Measurements from ENCODE around the gene NDEL1. TPM values are rescaled to one million over a fixed set of nuclear protein-coding genes. Genes with fewer than 3 reads are reported as not detected.

Gene NDEL1
- total RNA-seq, 5 donors from 2014 or later (not counting 1 experiment from before 2014, with no cell fraction given) = 83.4 to 241 (median 99.0) TPM

GRCh38 chr17:8436844-8437171 is 1.1 kb downstream of the NDEL1 start:
- Mint-ChIP-seq H3K4me3 (peak overlapping the region; percentile 93 to 98 (median 96)), H3K27ac (peak overlapping the region; percentile 94 to 98), H3K4me1 (peaks cover 54 to 57% (median 54%) of the 10 kb centered on the region in 3 donors), H3K36me3 (no peaks in the 10 kb centered on the region), H3K27me3 (no peaks in the 10 kb centered on the region), H3K9me3 (no peaks in the 10 kb centered on the region)
- Histone ChIP-seq H3K4me1 (ENCODE audit: control insufficient read depth in 1 of 2, extremely low read depth in 1 of 2, insufficient read depth in 2 of 2, low read length in 2 of 2) (peaks cover 18 to 29% of the 10 kb centered on the region in 2 experiments), H3K27me3 (replicated peaks in 1 of 2; ENCODE audit: control insufficient read depth in 2 of 2, extremely low read depth in 1 of 2, insufficient read depth in 2 of 2, low read length in 1 of 2) (no peaks in the 10 kb centered on the region), H3K27ac (ENCODE audit: low read length) (peak overlapping the region; percentile 94), H3K9me3 (no peaks in the 10 kb centered on the region), H3K36me3 (ENCODE audit: control insufficient read depth in 2 of 2, extremely low read depth in 1 of 2, insufficient read depth in 1 of 2, low read length in 1 of 2) (peaks cover 0 to 15% of the 10 kb centered on the region in 2 donors), H3K4me3 (ENCODE audit: control insufficient read depth in 1 of 2, extremely low read depth in 1 of 2, low read length in 1 of 2) (peak overlapping the region; percentile 78 to 98)
- ChIA-PET POLR2A (interaction anchor here (1.0 to 2.5 kb wide), 3 partner anchors 10 to 16 kb away, joined by 3 to 12 read pairs (median 4); no protein-coding TSS in a partner anchor), CTCF (interaction anchor here in 1 of 2 donors (0.7 to 1.4 kb wide), 6 partner anchors 27 to 1401 kb away, joined by 3 to 14 read pairs (median 3); partner anchors contain the start of genes SLC16A13 and WRAP53)
- DNase-seq = no peak
- no peak for ATAC-seq (replicated peaks in 1 of 4)
- no CpG with 5 or more reads among the region's 5 CpGs for WGBS (ENCODE audit: insufficient coverage)

GRCh38 chr17:8438441-8438840 is 2.8 kb downstream of the NDEL1 start:
- peak in 2 of 35 experiments; percentile 15 to 22 for DNase-seq
- peaks cover 22 to 37% of the 10 kb centered on the region in 2 experiments for H3K4me1 ChIP-seq (ENCODE audit: control insufficient read depth in 1 of 2, extremely low read depth in 1 of 2, insufficient read depth in 2 of 2, low read length in 2 of 2)
- peaks cover 0 to 15% of the 10 kb centered on the region in 2 donors for H3K36me3 ChIP-seq (ENCODE audit: control insufficient read depth in 2 of 2, extremely low read depth in 1 of 2, insufficient read depth in 1 of 2, low read length in 1 of 2)
- no peaks in the 10 kb centered on the region for H3K9me3 ChIP-seq
- peaks cover 67 to 69% (median 67%) of the 10 kb centered on the region in 3 donors for H3K4me1 Mint-ChIP-seq
- peaks cover 5% of the 10 kb centered on the region for H3K36me3 Mint-ChIP-seq
- no peaks in the 10 kb centered on the region for H3K27me3 Mint-ChIP-seq
- ATAC-seq (replicated peaks in 1 of 4) = no peak
- H3K9me3 Mint-ChIP-seq = no peaks in the 10 kb centered on the region
- no CpG with 5 or more reads among the region's 5 CpGs for WGBS (ENCODE audit: insufficient coverage)
- POLR2A ChIA-PET = interaction anchor here (0.6 to 2.5 kb wide), 4 partner anchors 8 to 191 kb away, joined by 4 to 12 read pairs (median 6); partner anchors contain the start of gene CTC1 (in 1 of the 2)
- no peak overlapping the region for H3K4me3 ChIP-seq (ENCODE audit: control insufficient read depth in 1 of 2, extremely low read depth in 1 of 2, low read length in 1 of 2)
- H3K27ac Mint-ChIP-seq = peak overlapping the region in 1 of 2 donors; percentile 74
- no peaks in the 10 kb centered on the region for H3K27me3 ChIP-seq (replicated peaks in 1 of 2; ENCODE audit: control insufficient read depth in 2 of 2, extremely low read depth in 1 of 2, insufficient read depth in 2 of 2, low read length in 1 of 2)
- peak overlapping the region in 2 of 3 donors; percentile 96 to 98 for H3K4me3 Mint-ChIP-seq
- CTCF ChIA-PET = interaction anchor here (0.6 to 1.1 kb wide), 2 partner anchors 28 to 47 kb away, joined by 3 to 4 read pairs; no protein-coding TSS in a partner anchor
- peak overlapping the region; percentile 10 for H3K27ac ChIP-seq (ENCODE audit: low read length)

GRCh38 chr17:8439681-8440080 is 4.0 kb downstream of the NDEL1 start:
- H3K27me3 ChIP-seq (replicated peaks in 1 of 2; ENCODE audit: control insufficient read depth in 2 of 2, extremely low read depth in 1 of 2, insufficient read depth in 2 of 2, low read length in 1 of 2) = no peaks in the 10 kb centered on the region
- DNase-seq = no peak
- peak overlapping the region in 1 of 3 donors; percentile 96 for H3K4me3 Mint-ChIP-seq
- no peaks in the 10 kb centered on the region for H3K9me3 ChIP-seq
- 100% methylated on average over 1 of the region's 3 CpGs for WGBS (ENCODE audit: insufficient coverage)
- peaks cover 22 to 42% of the 10 kb centered on the region in 2 experiments for H3K4me1 ChIP-seq (ENCODE audit: control insufficient read depth in 1 of 2, extremely low read depth in 1 of 2, insufficient read depth in 2 of 2, low read length in 2 of 2)
- H3K27ac ChIP-seq (ENCODE audit: low read length) = no peak overlapping the region
- peaks cover 2 to 26% of the 10 kb centered on the region in 2 donors for H3K36me3 ChIP-seq (ENCODE audit: control insufficient read depth in 2 of 2, extremely low read depth in 1 of 2, insufficient read depth in 1 of 2, low read length in 1 of 2)
- no peaks in the 10 kb centered on the region for H3K27me3 Mint-ChIP-seq
- POLR2A ChIA-PET = no interaction called here
- H3K4me3 ChIP-seq (ENCODE audit: control insufficient read depth in 1 of 2, extremely low read depth in 1 of 2, low read length in 1 of 2) = no peak overlapping the region
- peak overlapping the region in 1 of 2 donors; percentile 55 for H3K27ac Mint-ChIP-seq
- H3K36me3 Mint-ChIP-seq = peaks cover 14% of the 10 kb centered on the region
- CTCF ChIA-PET = interaction anchor here in 1 of 2 donors (0.6 to 1.4 kb wide), 2 partner anchors 346 to 555 kb away, joined by 3 to 4 read pairs; no protein-coding TSS in a partner anchor
- no peak for ATAC-seq (replicated peaks in 1 of 4)
- peaks cover 78 to 79% (median 79%) of the 10 kb centered on the region in 3 donors for H3K4me1 Mint-ChIP-seq
- H3K9me3 Mint-ChIP-seq = no peaks in the 10 kb centered on the region

- H3K36me3 Mint-ChIP-seq = peaks cover 24% of the 10 kb centered on the region
Observed at GRCh38 chr17:8441690-8442089, 6.0 kb downstream of the NDEL1 start.

GRCh38 chr17:8442310-8442709 is 6.6 kb downstream of the NDEL1 start:
- CTCF ChIA-PET = no interaction called here
- no CpG with 5 or more reads among the region's 2 CpGs for WGBS (ENCODE audit: insufficient coverage)
- Mint-ChIP-seq H3K36me3 (peaks cover 29% of the 10 kb centered on the region), H3K9me3 (no peaks in the 10 kb centered on the region), H3K27me3 (no peaks in the 10 kb centered on the region), H3K4me1 (peaks cover 74 to 75% (median 74%) of the 10 kb centered on the region in 3 donors), H3K4me3 (no peak overlapping the region), H3K27ac (peak overlapping the region in 1 of 2 donors; percentile 22)
- no peaks in the 10 kb centered on the region for H3K9me3 ChIP-seq
- H3K4me3 ChIP-seq (ENCODE audit: control insufficient read depth in 1 of 2, extremely low read depth in 1 of 2, low read length in 1 of 2) = no peak overlapping the region
- no peak for DNase-seq
- peaks cover 2 to 48% of the 10 kb centered on the region in 2 donors for H3K36me3 ChIP-seq (ENCODE audit: control insufficient read depth in 2 of 2, extremely low read depth in 1 of 2, insufficient read depth in 1 of 2, low read length in 1 of 2)
- H3K4me1 ChIP-seq (ENCODE audit: control insufficient read depth in 1 of 2, extremely low read depth in 1 of 2, insufficient read depth in 2 of 2, low read length in 2 of 2) = peaks cover 12 to 33% of the 10 kb centered on the region in 2 experiments
- H3K27me3 ChIP-seq (replicated peaks in 1 of 2; ENCODE audit: control insufficient read depth in 2 of 2, extremely low read depth in 1 of 2, insufficient read depth in 2 of 2, low read length in 1 of 2) = no peaks in the 10 kb centered on the region
- POLR2A ChIA-PET = no interaction called here
- ATAC-seq (replicated peaks in 1 of 4) = no peak
- no peak overlapping the region for H3K27ac ChIP-seq (ENCODE audit: low read length)

More at GRCh38 chr17:8441690-8442089, 6.0 kb downstream of the NDEL1 start:
- H3K27me3 ChIP-seq (replicated peaks in 1 of 2; ENCODE audit: control insufficient read depth in 2 of 2, extremely low read depth in 1 of 2, insufficient read depth in 2 of 2, low read length in 1 of 2) = no peaks in the 10 kb centered on the region
- whole genome bisulfite sequencing (ENCODE audit: insufficient coverage) = 82% methylated on average over 1 of the region's 2 CpGs
- H3K36me3 ChIP-seq (ENCODE audit: control insufficient read depth in 2 of 2, extremely low read depth in 1 of 2, insufficient read depth in 1 of 2, low read length in 1 of 2) = peaks cover 2 to 42% of the 10 kb centered on the region in 2 donors
- H3K4me3 ChIP-seq (ENCODE audit: control insufficient read depth in 1 of 2, extremely low read depth in 1 of 2, low read length in 1 of 2) = no peak overlapping the region
- H3K9me3 Mint-ChIP-seq = no peaks in the 10 kb centered on the region
- no peak overlapping the region for H3K4me3 Mint-ChIP-seq
- ChIA-PET CTCF (interaction anchor here in 1 of 2 donors (0.6 kb wide), 1 partner anchor 1521 kb away, joined by 3 read pairs; no protein-coding TSS in a partner anchor), POLR2A (no interaction called here)
- H3K27me3 Mint-ChIP-seq = no peaks in the 10 kb centered on the region
- H3K27ac ChIP-seq (ENCODE audit: low read length) = no peak overlapping the region
- no peaks in the 10 kb centered on the region for H3K9me3 ChIP-seq
- ATAC-seq (replicated peaks in 1 of 4) = peak in 1 of 4 experiments; percentile 34
- peak overlapping the region; percentile 22 to 68 for H3K27ac Mint-ChIP-seq
- peaks cover 75 to 76% (median 76%) of the 10 kb centered on the region in 3 donors for H3K4me1 Mint-ChIP-seq
- DNase-seq = no peak
- H3K4me1 ChIP-seq (ENCODE audit: control insufficient read depth in 1 of 2, extremely low read depth in 1 of 2, insufficient read depth in 2 of 2, low read length in 2 of 2) = peaks cover 18 to 38% of the 10 kb centered on the region in 2 experiments

- DNase-seq = no peak
- WGBS (ENCODE audit: insufficient coverage) = 98% methylated on average over 4 of the region's 7 CpGs
- H3K4me3 Mint-ChIP-seq = no peak overlapping the region
Observed at GRCh38 chr17:8443756-8444155, 8.1 kb downstream of the NDEL1 start.

More at GRCh38 chr17:8443756-8444155, 8.1 kb downstream of the NDEL1 start:
- peaks cover 2 to 57% of the 10 kb centered on the region in 2 donors for H3K36me3 ChIP-seq (ENCODE audit: control insufficient read depth in 2 of 2, extremely low read depth in 1 of 2, insufficient read depth in 1 of 2, low read length in 1 of 2)
- POLR2A ChIA-PET = no interaction called here
- Mint-ChIP-seq H3K27ac (no peak overlapping the region), H3K4me1 (peaks cover 59 to 63% (median 62%) of the 10 kb centered on the region in 3 donors), H3K9me3 (no peaks in the 10 kb centered on the region), H3K36me3 (peaks cover 41% of the 10 kb centered on the region), H3K27me3 (no peaks in the 10 kb centered on the region)
- no peak overlapping the region for H3K4me3 ChIP-seq (ENCODE audit: control insufficient read depth in 1 of 2, extremely low read depth in 1 of 2, low read length in 1 of 2)
- no peak overlapping the region for H3K27ac ChIP-seq (ENCODE audit: low read length)
- no peaks in the 10 kb centered on the region for H3K27me3 ChIP-seq (replicated peaks in 1 of 2; ENCODE audit: control insufficient read depth in 2 of 2, extremely low read depth in 1 of 2, insufficient read depth in 2 of 2, low read length in 1 of 2)
- CTCF ChIA-PET = no interaction called here
- peaks cover 9 to 23% of the 10 kb centered on the region in 2 experiments for H3K4me1 ChIP-seq (ENCODE audit: control insufficient read depth in 1 of 2, extremely low read depth in 1 of 2, insufficient read depth in 2 of 2, low read length in 2 of 2)
- no peaks in the 10 kb centered on the region for H3K9me3 ChIP-seq
- no peak for ATAC-seq (replicated peaks in 1 of 4)

Measured in T-cell (primary cell).